GM23338 (cell line): ENCODE measurements around the gene PRG2. TPM values are rescaled to one million over a fixed set of nuclear protein-coding genes. Genes with fewer than 3 reads are reported as not detected.
"Not testable (repeated sequence)": the region's sequence is repeated elsewhere in the genome, so short reads cannot be mapped to it uniquely, and the experiment has no call there.

Experiments
- ATAC-seq: fragments of 200-7000 bp; cut with Tn5 transposase; 3 replicates; pipeline ENCODE4 v1.9.1; 2020
- DNase-seq: peaks from one replicate; pipeline ENCODE4 v3.0.0-alpha.2; 2015; ENCODE audit warnings: low spot score
- H2AFZ ChIP-seq: fragments of 200-600 bp; sonication (generic); 2 replicates; pipeline ENCODE4 v1.8.0; 2016; ENCODE audit warnings: antibody characterized with exemption, mild to moderate bottlenecking, moderate library complexity
- H3F3A ChIP-seq: fragments of 200-600 bp; sonication (generic); replicated peaks from 2 replicates; pipeline ENCODE4 v1.8.0; 2017; ENCODE audit warnings: antibody characterized with exemption, mixed run types, low read depth
- H3K27ac ChIP-seq: fragments of 200-600 bp; sonication (generic); 2 replicates; pipeline ENCODE4 v1.6.1; 2016; ENCODE audit warnings: low read depth
- H3K27me3 ChIP-seq: fragments of 200-600 bp; sonication (generic); 2 replicates; pipeline ENCODE4 v1.8.0; 2016; ENCODE audit warnings: mild to moderate bottlenecking, mixed run types, moderate library complexity; ENCODE audit not compliant: insufficient read depth
- H3K36me3 ChIP-seq: fragments of 200-600 bp; sonication (generic); 2 replicates; pipeline ENCODE4 v1.8.0; 2016; ENCODE audit warnings: mild to moderate bottlenecking; ENCODE audit not compliant: insufficient read depth
- H3K4me1 ChIP-seq: fragments of 200-600 bp; sonication (generic); 2 replicates; pipeline ENCODE4 v1.8.0; 2016; ENCODE audit warnings: mild to moderate bottlenecking, moderate library complexity; ENCODE audit not compliant: insufficient read depth
- H3K4me2 ChIP-seq: fragments of 200-600 bp; sonication (generic); 2 replicates; pipeline ENCODE4 v1.7.1; 2017; ENCODE audit warnings: mixed run types
- H3K4me3 ChIP-seq: fragments of 200-600 bp; sonication (generic); 2 replicates; pipeline ENCODE4 v1.6.1; 2016; ENCODE audit warnings: mixed run types
- H3K79me2 ChIP-seq: fragments of 200-600 bp; sonication (generic); replicated peaks from 2 replicates; pipeline ENCODE4 v1.8.0; 2017; ENCODE audit warnings: mild to moderate bottlenecking; ENCODE audit not compliant: insufficient read depth
- H3K9me2 ChIP-seq: fragments of 200-600 bp; sonication (generic); 2 replicates; pipeline ENCODE4 v1.8.0; 2017; ENCODE audit not compliant: insufficient read depth
- H4K20me1 ChIP-seq: fragments of 200-600 bp; sonication (generic); replicated peaks from 2 replicates; pipeline ENCODE4 v1.8.0; 2017; ENCODE audit warnings: mild to moderate bottlenecking; ENCODE audit not compliant: insufficient read depth
- H3K27ac Mint-ChIP-seq: 2 replicates; pipeline ENCODE4 v1.8.0; 2020; ENCODE audit warnings: inconsistent platforms, mild to moderate bottlenecking, moderate library complexity, mixed read lengths
- H3K27me3 Mint-ChIP-seq: 3 replicates; pipeline ENCODE4 v1.8.0; 2022; ENCODE audit warnings: low read depth, mild to moderate bottlenecking, moderate library complexity, mixed read lengths, inconsistent platforms; ENCODE audit not compliant: insufficient read depth, poor library complexity
- H3K36me3 Mint-ChIP-seq: 3 replicates; pipeline ENCODE4 v1.8.0; 2021; ENCODE audit warnings: low read depth, mild to moderate bottlenecking, inconsistent platforms, moderate library complexity, mixed read lengths
- H3K4me1 Mint-ChIP-seq: 3 replicates; pipeline ENCODE4 v1.8.0; 2020; ENCODE audit warnings: mild to moderate bottlenecking, inconsistent platforms, mixed read lengths
- H3K4me3 Mint-ChIP-seq: 3 replicates; pipeline ENCODE4 v1.8.0; 2021; ENCODE audit warnings: moderate library complexity, mild to moderate bottlenecking, inconsistent platforms, mixed read lengths
- H3K9me3 Mint-ChIP-seq: 3 replicates; pipeline ENCODE4 v1.8.0; 2020; ENCODE audit warnings: moderate library complexity, mild to moderate bottlenecking, inconsistent platforms, mixed read lengths
- ETS1 ChIP-seq: IDR thresholded peaks from 2 replicates; pipeline ENCODE4 v1.6.1; 2016; ENCODE audit warnings: antibody characterized with exemption
- JUNB ChIP-seq: IDR thresholded peaks from one replicate; pipeline ENCODE4 v1.6.1; 2016; ENCODE audit warnings: antibody characterized with exemption; ENCODE audit not compliant: unreplicated experiment
- NANOG ChIP-seq: IDR thresholded peaks from 2 replicates; pipeline ENCODE4 v1.6.1; 2016; ENCODE audit warnings: antibody characterized with exemption, borderline replicate concordance
- POLR2AphosphoS5 ChIP-seq: IDR thresholded peaks from 2 replicates; pipeline ENCODE4 v1.6.1; 2016; ENCODE audit warnings: antibody characterized with exemption, low read depth
- polyA plus RNA-seq: library from polyadenylated mRNA; unstranded; fragments of >200 nt; fragmentation: Nextera tagmentation; extraction: Ambion mirVana; gene quantifications from 2 replicates; pipeline ENCODE4 v1.2.1, GENCODE V29; 2016
- total RNA-seq: library from RNA; depleted of rRNA; stranded (reverse); fragments of >200 nt; shearing (Covaris generic); gene quantifications from 2 replicates; pipeline ENCODE4 v1.2.3, GENCODE V29; 2014
- TF ChIP-seq, protein P1 (sequence below): fragments of 250-450 bp; sonication (Bioruptor Pico); IDR thresholded peaks from 2 replicates; pipeline ENCODE4 v1.5.0; 2020; ENCODE audit warnings: mild to moderate bottlenecking, moderate library complexity

Gene PRG2
- total and polyA plus RNA-seq, 2 experiments from 2014 or later = not detected

- TF ChIP-seq, protein P1, sequence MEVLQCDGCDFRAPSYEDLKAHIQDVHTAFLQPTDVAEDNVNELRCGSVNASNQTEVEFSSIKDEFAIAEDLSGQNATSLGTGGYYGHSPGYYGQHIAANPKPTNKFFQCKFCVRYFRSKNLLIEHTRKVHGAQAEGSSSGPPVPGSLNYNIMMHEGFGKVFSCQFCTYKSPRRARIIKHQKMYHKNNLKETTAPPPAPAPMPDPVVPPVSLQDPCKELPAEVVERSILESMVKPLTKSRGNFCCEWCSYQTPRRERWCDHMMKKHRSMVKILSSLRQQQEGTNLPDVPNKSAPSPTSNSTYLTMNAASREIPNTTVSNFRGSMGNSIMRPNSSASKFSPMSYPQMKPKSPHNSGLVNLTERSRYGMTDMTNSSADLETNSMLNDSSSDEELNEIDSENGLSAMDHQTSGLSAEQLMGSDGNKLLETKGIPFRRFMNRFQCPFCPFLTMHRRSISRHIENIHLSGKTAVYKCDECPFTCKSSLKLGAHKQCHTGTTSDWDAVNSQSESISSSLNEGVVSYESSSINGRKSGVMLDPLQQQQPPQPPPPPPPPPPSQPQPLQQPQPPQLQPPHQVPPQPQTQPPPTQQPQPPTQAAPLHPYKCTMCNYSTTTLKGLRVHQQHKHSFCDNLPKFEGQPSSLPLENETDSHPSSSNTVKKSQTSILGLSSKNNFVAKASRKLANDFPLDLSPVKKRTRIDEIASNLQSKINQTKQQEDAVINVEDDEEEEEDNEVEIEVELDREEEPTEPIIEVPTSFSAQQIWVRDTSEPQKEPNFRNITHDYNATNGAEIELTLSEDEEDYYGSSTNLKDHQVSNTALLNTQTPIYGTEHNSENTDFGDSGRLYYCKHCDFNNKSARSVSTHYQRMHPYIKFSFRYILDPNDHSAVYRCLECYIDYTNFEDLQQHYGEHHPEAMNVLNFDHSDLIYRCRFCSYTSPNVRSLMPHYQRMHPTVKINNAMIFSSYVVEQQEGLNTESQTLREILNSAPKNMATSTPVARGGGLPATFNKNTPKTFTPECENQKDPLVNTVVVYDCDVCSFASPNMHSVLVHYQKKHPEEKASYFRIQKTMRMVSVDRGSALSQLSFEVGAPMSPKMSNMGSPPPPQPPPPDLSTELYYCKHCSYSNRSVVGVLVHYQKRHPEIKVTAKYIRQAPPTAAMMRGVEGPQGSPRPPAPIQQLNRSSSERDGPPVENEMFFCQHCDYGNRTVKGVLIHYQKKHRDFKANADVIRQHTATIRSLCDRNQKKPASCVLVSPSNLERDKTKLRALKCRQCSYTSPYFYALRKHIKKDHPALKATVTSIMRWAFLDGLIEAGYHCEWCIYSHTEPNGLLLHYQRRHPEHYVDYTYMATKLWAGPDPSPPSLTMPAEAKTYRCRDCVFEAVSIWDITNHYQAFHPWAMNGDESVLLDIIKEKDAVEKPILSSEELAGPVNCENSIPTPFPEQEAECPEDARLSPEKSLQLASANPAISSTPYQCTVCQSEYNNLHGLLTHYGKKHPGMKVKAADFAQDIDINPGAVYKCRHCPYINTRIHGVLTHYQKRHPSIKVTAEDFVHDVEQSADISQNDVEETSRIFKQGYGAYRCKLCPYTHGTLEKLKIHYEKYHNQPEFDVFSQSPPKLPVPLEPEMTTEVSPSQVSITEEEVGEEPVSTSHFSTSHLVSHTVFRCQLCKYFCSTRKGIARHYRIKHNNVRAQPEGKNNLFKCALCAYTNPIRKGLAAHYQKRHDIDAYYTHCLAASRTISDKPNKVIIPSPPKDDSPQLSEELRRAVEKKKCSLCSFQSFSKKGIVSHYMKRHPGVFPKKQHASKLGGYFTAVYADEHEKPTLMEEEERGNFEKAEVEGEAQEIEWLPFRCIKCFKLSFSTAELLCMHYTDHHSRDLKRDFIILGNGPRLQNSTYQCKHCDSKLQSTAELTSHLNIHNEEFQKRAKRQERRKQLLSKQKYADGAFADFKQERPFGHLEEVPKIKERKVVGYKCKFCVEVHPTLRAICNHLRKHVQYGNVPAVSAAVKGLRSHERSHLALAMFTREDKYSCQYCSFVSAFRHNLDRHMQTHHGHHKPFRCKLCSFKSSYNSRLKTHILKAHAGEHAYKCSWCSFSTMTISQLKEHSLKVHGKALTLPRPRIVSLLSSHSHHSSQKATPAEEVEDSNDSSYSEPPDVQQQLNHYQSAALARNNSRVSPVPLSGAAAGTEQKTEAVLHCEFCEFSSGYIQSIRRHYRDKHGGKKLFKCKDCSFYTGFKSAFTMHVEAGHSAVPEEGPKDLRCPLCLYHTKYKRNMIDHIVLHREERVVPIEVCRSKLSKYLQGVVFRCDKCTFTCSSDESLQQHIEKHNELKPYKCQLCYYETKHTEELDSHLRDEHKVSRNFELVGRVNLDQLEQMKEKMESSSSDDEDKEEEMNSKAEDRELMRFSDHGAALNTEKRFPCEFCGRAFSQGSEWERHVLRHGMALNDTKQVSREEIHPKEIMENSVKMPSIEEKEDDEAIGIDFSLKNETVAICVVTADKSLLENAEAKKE = no peak
- no peak for TF ChIP-seq NANOG
- no peak for TF ChIP-seq POLR2AphosphoS5
- no peak for TF ChIP-seq ETS1
- TF ChIP-seq JUNB = no peak
These were observed 28.5 kb downstream of the PRG2 start (continued) for GRCh38 chr11:57361926-57362325.

DNA sequence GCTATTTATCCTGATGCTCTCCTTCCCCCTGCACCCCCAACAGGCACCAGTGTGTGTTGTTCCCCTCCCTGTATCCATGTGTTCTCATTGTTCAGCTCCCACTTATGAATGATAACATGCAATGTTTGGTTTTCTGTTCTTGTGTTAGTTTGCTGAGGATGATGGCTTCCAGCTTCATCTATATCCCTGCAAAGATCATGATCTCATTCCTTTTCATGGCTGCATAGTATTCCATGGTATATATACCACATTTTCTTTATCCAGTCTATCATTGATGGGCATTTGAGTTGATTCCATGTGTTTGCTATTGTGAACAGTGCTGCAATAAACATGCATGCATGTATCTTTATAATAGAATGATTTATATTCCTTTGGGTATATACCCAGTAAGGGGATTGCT, 29.0 kb downstream of the PRG2 start:
- not testable (repeated sequence) for ATAC-seq, H3K27ac ChIP-seq, H3K36me3 ChIP-seq

More for the DNA sequence above, 29.0 kb downstream of the PRG2 start:
- H3K36me3 Mint-ChIP-seq, H3K79me2 ChIP-seq, H3K27ac Mint-ChIP-seq, H2AFZ ChIP-seq, H3K4me3 ChIP-seq, H3K9me2 ChIP-seq, H3K4me2 ChIP-seq, DNase-seq, H3K4me3 Mint-ChIP-seq, H3K27me3 Mint-ChIP-seq, H3K27me3 ChIP-seq, H3F3A ChIP-seq, H4K20me1 ChIP-seq, H3K9me3 Mint-ChIP-seq: not testable (repeated sequence)
- peaks cover 22% of the 10 kb centered on the region for H3K4me1 Mint-ChIP-seq
- peaks cover 15% of the 10 kb centered on the region for H3K4me1 ChIP-seq
